DOHH2 (cell line): Measurements from ENCODE around the gene SH3RF2.
"Not testable (repeated sequence)": the region's sequence is repeated elsewhere in the genome, so short reads cannot be mapped to it uniquely, and the experiment has no call there.

Experiments used
- H3F3A ChIP-seq: fragments of 200-600 bp; sonication (generic), shearing (Covaris generic); 2 replicates; pipeline ENCODE4 v1.6.0; 2016; ENCODE audit warnings: antibody characterized with exemption, mild to moderate bottlenecking; ENCODE audit not compliant: control insufficient read depth, insufficient read depth
- H3K27ac ChIP-seq: fragments of 200-600 bp; sonication (generic); 2 replicates; pipeline ENCODE4 v1.5.1; 2014; ENCODE audit warnings: low read depth, mild to moderate bottlenecking, low read length, moderate library complexity
- H3K27me3 ChIP-seq: fragments of 200-600 bp; sonication (generic); 2 replicates; pipeline ENCODE4 v1.6.1; 2014; ENCODE audit warnings: mild to moderate bottlenecking, low read length, mixed read lengths; ENCODE audit not compliant: control insufficient read depth
- H3K36me3 ChIP-seq: fragments of 200-600 bp; sonication (generic); 2 replicates; pipeline ENCODE4 v1.6.1; 2014; ENCODE audit warnings: mild to moderate bottlenecking, low read length, moderate library complexity, mixed read lengths; ENCODE audit not compliant: control insufficient read depth
- H3K4me1 ChIP-seq: fragments of 200-600 bp; sonication (generic); 2 replicates; pipeline ENCODE4 v1.6.1; 2014; ENCODE audit warnings: mild to moderate bottlenecking, low read length, mixed read lengths; ENCODE audit not compliant: control insufficient read depth
- H3K4me2 ChIP-seq: fragments of 200-600 bp; sonication (generic); 2 replicates; pipeline ENCODE4 v1.6.0; 2014; ENCODE audit warnings: mild to moderate bottlenecking, low read length, moderate library complexity
- H3K4me3 ChIP-seq: fragments of 200-600 bp; sonication (generic); 2 replicates; pipeline ENCODE4 v1.5.1; 2014; ENCODE audit warnings: mild to moderate bottlenecking, low read length, mixed read lengths
- H3K79me2 ChIP-seq: fragments of 200-600 bp; sonication (generic); 2 replicates; pipeline ENCODE4 v1.6.1; 2014; ENCODE audit warnings: mild to moderate bottlenecking, low read length, mixed read lengths; ENCODE audit not compliant: control insufficient read depth
- H3K9me2 ChIP-seq: fragments of 200-600 bp; sonication (generic); replicated peaks from 2 replicates; pipeline ENCODE4 v1.6.1; 2014; ENCODE audit warnings: mild to moderate bottlenecking, low read length, mixed read lengths; ENCODE audit not compliant: control insufficient read depth
- H3K9me3 ChIP-seq: fragments of 200-600 bp; sonication (generic); 2 replicates; pipeline ENCODE4 v1.6.1; 2014; ENCODE audit warnings: antibody characterized with exemption, low read length, mixed read lengths; ENCODE audit not compliant: control insufficient read depth, insufficient read depth
- H4K20me1 ChIP-seq: fragments of 200-600 bp; sonication (generic); 2 replicates; pipeline ENCODE4 v1.6.0; 2014; ENCODE audit warnings: low read depth, mild to moderate bottlenecking, antibody characterized with exemption, low read length, moderate library complexity; ENCODE audit not compliant: control insufficient read depth, insufficient read depth
- EZH2phosphoT487 ChIP-seq: fragments of 200-600 bp; sonication (generic); IDR thresholded peaks from 2 replicates; pipeline ENCODE4 v1.6.1; 2017; ENCODE audit warnings: borderline replicate concordance, mild to moderate bottlenecking, antibody characterized with exemption, low read length, moderate library complexity, mixed read lengths
- TF ChIP-seq, protein P1 (sequence below): fragments of 200-600 bp; sonication (generic); IDR thresholded peaks from one replicate; pipeline ENCODE4 v1.5.1; 2014; ENCODE audit warnings: antibody characterized with exemption, mild to moderate bottlenecking, low read depth, low read length; ENCODE audit not compliant: poor library complexity, severe bottlenecking

Gene SH3RF2

DNA sequence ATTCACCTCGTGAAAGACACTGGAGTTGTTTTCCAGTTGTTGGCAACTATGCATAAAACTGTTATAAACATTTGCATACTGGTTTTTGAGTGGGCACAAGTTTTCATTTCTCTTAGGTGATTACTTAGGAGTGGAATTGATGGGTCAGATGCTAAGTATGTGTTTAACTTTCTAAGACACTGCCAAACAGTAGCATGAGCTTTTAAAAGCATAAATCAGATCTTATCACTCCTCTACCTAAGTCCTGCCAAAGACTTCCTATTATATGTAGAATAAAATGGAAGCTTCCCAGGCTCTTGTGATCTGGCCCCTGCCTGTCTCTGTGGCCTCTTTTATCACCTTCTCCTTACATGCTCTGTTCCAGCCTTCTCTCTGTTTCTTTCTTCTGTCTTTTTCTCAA is 72.6 kb downstream of the SH3RF2 start:
- no peaks in the 10 kb centered on the region for H3F3A ChIP-seq
- no peak overlapping the region for H3K27ac ChIP-seq
- no peaks in the 10 kb centered on the region for H3K27me3 ChIP-seq
- no peak for TF ChIP-seq EZH2phosphoT487
- TF ChIP-seq, protein P1, sequence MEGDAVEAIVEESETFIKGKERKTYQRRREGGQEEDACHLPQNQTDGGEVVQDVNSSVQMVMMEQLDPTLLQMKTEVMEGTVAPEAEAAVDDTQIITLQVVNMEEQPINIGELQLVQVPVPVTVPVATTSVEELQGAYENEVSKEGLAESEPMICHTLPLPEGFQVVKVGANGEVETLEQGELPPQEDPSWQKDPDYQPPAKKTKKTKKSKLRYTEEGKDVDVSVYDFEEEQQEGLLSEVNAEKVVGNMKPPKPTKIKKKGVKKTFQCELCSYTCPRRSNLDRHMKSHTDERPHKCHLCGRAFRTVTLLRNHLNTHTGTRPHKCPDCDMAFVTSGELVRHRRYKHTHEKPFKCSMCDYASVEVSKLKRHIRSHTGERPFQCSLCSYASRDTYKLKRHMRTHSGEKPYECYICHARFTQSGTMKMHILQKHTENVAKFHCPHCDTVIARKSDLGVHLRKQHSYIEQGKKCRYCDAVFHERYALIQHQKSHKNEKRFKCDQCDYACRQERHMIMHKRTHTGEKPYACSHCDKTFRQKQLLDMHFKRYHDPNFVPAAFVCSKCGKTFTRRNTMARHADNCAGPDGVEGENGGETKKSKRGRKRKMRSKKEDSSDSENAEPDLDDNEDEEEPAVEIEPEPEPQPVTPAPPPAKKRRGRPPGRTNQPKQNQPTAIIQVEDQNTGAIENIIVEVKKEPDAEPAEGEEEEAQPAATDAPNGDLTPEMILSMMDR, result no peak
- no peak overlapping the region for H3K4me3 ChIP-seq
- H3K9me2 ChIP-seq, result no peaks in the 10 kb centered on the region
- H3K79me2 ChIP-seq, result no peaks in the 10 kb centered on the region
- H3K4me1 ChIP-seq, result no peaks in the 10 kb centered on the region
- no peak overlapping the region for H3K4me2 ChIP-seq
- no peaks in the 10 kb centered on the region for H4K20me1 ChIP-seq
- no peaks in the 10 kb centered on the region for H3K36me3 ChIP-seq
- no peaks in the 10 kb centered on the region for H3K9me3 ChIP-seq

DNA sequence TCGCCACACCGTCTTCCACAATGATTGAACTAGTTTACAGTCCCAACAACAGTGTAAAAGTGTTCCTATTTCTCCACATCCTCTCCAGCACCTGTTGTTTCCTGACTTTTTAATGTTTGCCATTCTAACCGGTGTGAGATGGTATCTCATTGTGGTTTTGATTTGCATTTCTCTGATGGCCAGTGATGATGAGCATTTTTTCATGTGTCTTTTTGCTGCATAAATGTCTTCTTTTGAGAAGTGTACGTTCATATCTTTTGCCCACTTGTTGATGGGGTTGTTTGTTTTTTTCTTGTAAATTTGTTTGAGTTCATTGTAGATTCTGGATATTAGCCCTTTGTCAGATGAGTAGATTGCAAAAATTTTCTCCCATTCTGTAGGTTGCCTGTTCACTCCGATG is 74.1 kb downstream of the SH3RF2 start:
- H3K4me2 ChIP-seq, H3K9me2 ChIP-seq, H4K20me1 ChIP-seq, H3K4me1 ChIP-seq, H3K27ac ChIP-seq, H3K27me3 ChIP-seq, H3F3A ChIP-seq, H3K36me3 ChIP-seq, H3K9me3 ChIP-seq, H3K4me3 ChIP-seq, H3K79me2 ChIP-seq: not testable (repeated sequence)

DNA sequence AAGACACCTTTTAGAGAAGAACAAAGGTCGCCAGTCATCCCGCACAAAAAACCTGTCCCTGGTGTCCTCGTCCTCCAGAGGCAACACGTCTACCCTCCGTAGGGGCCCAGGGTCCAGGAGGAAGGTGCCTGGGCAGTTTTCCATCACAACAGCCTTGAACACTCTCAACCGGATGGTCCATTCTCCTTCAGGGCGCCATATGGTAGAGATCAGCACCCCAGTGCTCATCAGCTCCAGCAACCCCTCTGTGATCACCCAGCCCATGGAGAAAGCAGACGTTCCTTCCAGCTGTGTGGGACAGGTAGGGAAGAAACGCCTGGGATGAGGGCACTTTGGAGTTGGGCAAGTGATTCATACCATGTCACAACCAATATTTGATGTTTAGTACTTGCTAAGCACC is 77.4 kb downstream of the SH3RF2 start:
- H3K4me3 ChIP-seq, result no peak overlapping the region
- no peaks in the 10 kb centered on the region for H3K9me3 ChIP-seq
- no peak for TF ChIP-seq EZH2phosphoT487
- TF ChIP-seq, protein P1, result no peak
- H3K27me3 ChIP-seq, result no peaks in the 10 kb centered on the region
- no peaks in the 10 kb centered on the region for H3K36me3 ChIP-seq
- H3F3A ChIP-seq, result no peaks in the 10 kb centered on the region
- H3K79me2 ChIP-seq, result no peaks in the 10 kb centered on the region
- no peaks in the 10 kb centered on the region; the same call in 1 of the 2 replicates for H3K9me2 ChIP-seq
- no peaks in the 10 kb centered on the region for H4K20me1 ChIP-seq
- no peak overlapping the region for H3K4me2 ChIP-seq
- H3K27ac ChIP-seq, result no peak overlapping the region
- H3K4me1 ChIP-seq, result no peaks in the 10 kb centered on the region

DNA sequence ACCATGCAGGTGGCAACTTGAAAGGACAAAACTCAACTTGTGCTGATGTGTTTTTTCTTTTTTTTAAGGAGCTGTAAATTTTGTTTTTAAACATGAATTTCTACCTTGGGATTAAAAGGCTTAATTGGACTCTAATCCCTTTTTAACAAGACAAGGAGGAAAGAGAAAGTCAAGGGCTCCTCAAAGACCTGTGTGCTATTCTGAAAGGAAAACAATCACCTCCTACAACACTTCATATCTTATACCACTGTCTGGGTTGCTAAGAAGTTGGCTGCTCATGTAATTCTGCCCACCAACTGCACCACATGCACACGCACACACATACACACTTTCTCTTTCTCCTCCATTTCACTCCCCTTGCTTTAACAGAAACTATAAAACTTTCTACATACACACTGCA is 78.6 kb downstream of the SH3RF2 start:
- no peaks in the 10 kb centered on the region for H3K27me3 ChIP-seq
- no peak overlapping the region for H3K27ac ChIP-seq
- H3K9me2 ChIP-seq, result no peaks in the 10 kb centered on the region; the same call in 1 of the 2 replicates
- H3K36me3 ChIP-seq, result no peaks in the 10 kb centered on the region
- no peaks in the 10 kb centered on the region for H3K9me3 ChIP-seq
- H3K4me2 ChIP-seq, result no peak overlapping the region
- no peak overlapping the region for H3K4me3 ChIP-seq
- no peaks in the 10 kb centered on the region for H3K79me2 ChIP-seq
- TF ChIP-seq, protein P1, result no peak
- no peak for TF ChIP-seq EZH2phosphoT487
- H4K20me1 ChIP-seq, result no peaks in the 10 kb centered on the region
- H3K4me1 ChIP-seq, result no peaks in the 10 kb centered on the region
- no peaks in the 10 kb centered on the region for H3F3A ChIP-seq
